H1 (cell line): ENCODE results near the gene GPR176. TPM values are rescaled to one million over a fixed set of nuclear protein-coding genes. Genes with fewer than 3 reads are reported as not detected.

Source experiments
- CTCF ChIA-PET: fragments of 300-600 bp; sonication (Branson Sonifier 250); formaldehyde crosslinking; loops from one replicate; lab custom pipeline; 2021; ENCODE audit not compliant: partially characterized antibody; lab: Charles Lee
- POLR2A ChIA-PET: fragments of 300-600 bp; sonication (Branson Sonifier 250); formaldehyde crosslinking; loops from one replicate; lab custom pipeline; 2021; ENCODE audit warnings: inconsistent platforms; ENCODE audit not compliant: partially characterized antibody; lab: Charles Lee
- DNase-seq, 2 experiments: peaks; one replicate each; pipeline versions ENCODE4 v3.0.0 to v3.0.0-alpha.2; 2010 to 2022; ENCODE audit warnings: low spot score in 2 of 2, low read depth in 1 of 2, mixed read lengths in 1 of 2
- FAIRE-seq: peaks from 2 replicates; lab custom pipeline; 2011; peaks lifted over from hg19 to GRCh38; lab: Jason Lieb, UNC
- H2AFZ ChIP-seq: 2 replicates; pipeline ENCODE4 v1.8.1; 2012; ENCODE audit warnings: low read length, inconsistent platforms
- H2AK5ac ChIP-seq: 2 replicates; pipeline ENCODE4 v1.6.1; 2013; ENCODE audit warnings: low read depth, low read length
- H2BK120ac ChIP-seq: replicated peaks from 2 replicates; pipeline ENCODE3; 2013; ENCODE audit warnings: low read depth, low read length, inconsistent platforms
- H2BK12ac ChIP-seq: 2 replicates; pipeline ENCODE4 v1.6.1; 2013; ENCODE audit warnings: low read depth, low read length
- H2BK15ac ChIP-seq: 2 replicates; pipeline ENCODE4 v1.6.1; 2013; ENCODE audit warnings: low read length
- H2BK20ac ChIP-seq: 2 replicates; pipeline ENCODE4 v1.6.1; 2013; ENCODE audit warnings: low read length
- H2BK5ac ChIP-seq: 2 replicates; pipeline ENCODE4 v1.6.1; 2013; ENCODE audit warnings: low read depth, low read length
- H3K14ac ChIP-seq: 2 replicates; pipeline ENCODE4 v1.6.1; 2013; ENCODE audit warnings: inconsistent platforms; ENCODE audit not compliant: insufficient read length
- H3K18ac ChIP-seq: 2 replicates; pipeline ENCODE4 v1.6.1; 2013; ENCODE audit warnings: low read length; ENCODE audit errors: extremely low read depth
- H3K23ac ChIP-seq: 2 replicates; pipeline ENCODE4 v1.6.1; 2013; ENCODE audit warnings: inconsistent platforms; ENCODE audit not compliant: insufficient read length
- H3K23me2 ChIP-seq: 2 replicates; pipeline ENCODE4 v1.6.1; 2013; ENCODE audit warnings: low read depth, low read length
- H3K27ac ChIP-seq: 2 replicates; pipeline ENCODE4 v1.6.1; 2011; ENCODE audit warnings: low read depth, low read length, inconsistent platforms
- H3K27me3 ChIP-seq, 4 experiments: replicated peaks in 1 of 4; 1 replicate in 1 of 4; 2 replicates in 3 of 4; pipeline versions ENCODE4 v1.6.1 to v1.8.1; 2011 to 2013; ENCODE audit warnings: low read length in 3 of 4, mild to moderate bottlenecking in 3 of 4, inconsistent platforms in 2 of 4, mixed read lengths in 2 of 4, moderate library complexity in 1 of 4; ENCODE audit not compliant: control insufficient read depth in 3 of 4, insufficient read depth in 3 of 4; ENCODE audit errors: extremely low read depth in 1 of 4
- H3K36me3 ChIP-seq, 4 experiments: 2 replicates each; pipeline versions ENCODE4 v1.6.1 to v1.8.1; 2011 to 2013; ENCODE audit warnings: mild to moderate bottlenecking in 4 of 4, low read length in 3 of 4, moderate library complexity in 2 of 4, control low read depth in 1 of 4, inconsistent platforms in 1 of 4; ENCODE audit not compliant: insufficient read depth in 4 of 4, control insufficient read depth in 2 of 4
- H3K4ac ChIP-seq: replicated peaks from 2 replicates; pipeline ENCODE3; 2013; ENCODE audit warnings: low read length, low read depth, mixed read lengths, inconsistent platforms; ENCODE audit not compliant: insufficient read length
- H3K4me1 ChIP-seq, 4 experiments: replicated peaks in 1 of 4; 1 replicate in 1 of 4; 2 replicates in 3 of 4; pipeline versions ENCODE4 v1.6.1 to v1.8.1; 2011 to 2013; ENCODE audit warnings: low read length in 3 of 4, inconsistent platforms in 2 of 4, mixed read lengths in 1 of 4; ENCODE audit not compliant: insufficient read depth in 4 of 4, control insufficient read depth in 3 of 4
- H3K4me2 ChIP-seq, 2 experiments: 2 replicates each; pipeline versions ENCODE4 v1.6.1 to v1.8.1; 2011 to 2013; ENCODE audit warnings: low read depth in 2 of 2, low read length in 2 of 2, control low read depth in 1 of 2, inconsistent platforms in 1 of 2, mild to moderate bottlenecking in 1 of 2; ENCODE audit not compliant: insufficient read depth in 1 of 2
- H3K4me3 ChIP-seq, 4 experiments: fragments of 200-600, 300-600 bp in 1 of 4; sonication (generic), shearing (Covaris generic), sonication (Bioruptor Twin) in 1 of 4; 2 replicates each; pipeline versions ENCODE4 v1.5.1 to v1.8.1; 2011 to 2016; ENCODE audit warnings: low read length in 4 of 4, low read depth in 3 of 4, control low read depth in 2 of 4, inconsistent platforms in 2 of 4, mild to moderate bottlenecking in 2 of 4, mixed read lengths in 1 of 4, moderate library complexity in 1 of 4; ENCODE audit not compliant: insufficient read depth in 2 of 4; ENCODE audit errors: extremely low read depth in 1 of 4
- H3K56ac ChIP-seq: replicated peaks from 2 replicates; pipeline ENCODE3; 2013; ENCODE audit warnings: low read depth, mild to moderate bottlenecking, mixed read lengths, low read length, inconsistent platforms; ENCODE audit not compliant: insufficient read length
- H3K79me1 ChIP-seq: 2 replicates; pipeline ENCODE4 v1.6.1; 2013; ENCODE audit warnings: low read depth, low read length, control low read depth
- H3K79me2 ChIP-seq, 2 experiments: 2 replicates each; pipeline versions ENCODE4 v1.6.1 to v1.8.1; 2012 to 2013; ENCODE audit warnings: low read length in 2 of 2, mild to moderate bottlenecking in 2 of 2, inconsistent platforms in 1 of 2; ENCODE audit not compliant: insufficient read depth in 2 of 2, control insufficient read depth in 1 of 2
- H3K9ac ChIP-seq, 4 experiments: replicated peaks in 1 of 4; 1 replicate in 1 of 4; 2 replicates in 3 of 4; pipeline versions ENCODE4 v1.6.1 to v1.8.1; 2011 to 2013; ENCODE audit warnings: low read depth in 3 of 4, low read length in 3 of 4, control low read depth in 2 of 4, mild to moderate bottlenecking in 2 of 4, moderate library complexity in 2 of 4, inconsistent platforms in 1 of 4; ENCODE audit errors: extremely low read depth in 1 of 4
- H3K9me3 ChIP-seq, 2 experiments: 2 replicates each; pipeline versions ENCODE4 v1.6.1 to v1.8.1; 2012 to 2013; ENCODE audit warnings: mild to moderate bottlenecking in 2 of 2, moderate library complexity in 2 of 2, control low read depth in 1 of 2, inconsistent platforms in 1 of 2, low read depth in 1 of 2, low read length in 1 of 2, mixed read lengths in 1 of 2; ENCODE audit not compliant: insufficient read depth in 2 of 2
- H4K20me1 ChIP-seq, 2 experiments: replicated peaks in 1 of 2; 2 replicates each; pipeline versions ENCODE3 to v1.8.1; 2011 to 2013; ENCODE audit warnings: inconsistent platforms in 2 of 2, low read length in 2 of 2, mild to moderate bottlenecking in 1 of 2; ENCODE audit not compliant: insufficient read depth in 2 of 2, control insufficient read depth in 1 of 2
- H4K5ac ChIP-seq: 2 replicates; pipeline ENCODE4 v1.6.1; 2013; ENCODE audit warnings: low read length, low read depth, mixed read lengths, inconsistent platforms; ENCODE audit not compliant: insufficient read length
- H4K8ac ChIP-seq: 2 replicates; pipeline ENCODE4 v1.8.0; 2013; ENCODE audit warnings: mild to moderate bottlenecking, moderate library complexity, low read length, inconsistent platforms; ENCODE audit not compliant: insufficient read depth; ENCODE audit errors: extremely low read depth
- H4K91ac ChIP-seq: replicated peaks from 2 replicates; pipeline ENCODE3; 2013; ENCODE audit warnings: low read length, mixed read lengths, inconsistent platforms; ENCODE audit not compliant: insufficient read length
- CHD2 ChIP-seq: IDR thresholded peaks from 2 replicates; pipeline ENCODE4 v1.6.1; 2012; ENCODE audit warnings: low read length, improper control_type of control experiment
- GABPA ChIP-seq: IDR thresholded peaks from 2 replicates; pipeline ENCODE4 v1.6.1; 2011; ENCODE audit warnings: mild to moderate bottlenecking, low read length, moderate library complexity, borderline replicate concordance; ENCODE audit not compliant: insufficient read depth
- POLR2AphosphoS5 ChIP-seq: IDR thresholded peaks from 2 replicates; pipeline ENCODE4 v1.6.1; 2011; ENCODE audit warnings: low read depth, low read length
- SP1 ChIP-seq: IDR thresholded peaks from 2 replicates; pipeline ENCODE4 v1.6.1; 2011; ENCODE audit warnings: low read depth, low read length
- TAF1 ChIP-seq: IDR thresholded peaks from 2 replicates; pipeline ENCODE4 v1.6.1; 2011; ENCODE audit warnings: mild to moderate bottlenecking, low read depth, low read length
- USF2 ChIP-seq: IDR thresholded peaks from 2 replicates; pipeline ENCODE4 v1.6.1; 2011; ENCODE audit warnings: low read length, improper control_type of control experiment
- WGBS, 2 experiments: shearing (Covaris generic) in 1 of 2; methylation state at CpG; one replicate each; pipeline versions ENCODE4 v1.1.6 to v1.1.7; 2013 to 2015; ENCODE audit warnings: low lambda C conversion rate in 2 of 2, mixed read lengths in 2 of 2, inconsistent platforms in 1 of 2, low coverage in 1 of 2, missing lambda C conversion rate in 1 of 2; ENCODE audit not compliant: insufficient replicate concordance in 2 of 2, insufficient coverage in 1 of 2, insufficient read length in 1 of 2; ENCODE audit errors: extremely low coverage in 1 of 2, missing lambda C conversion rate in 1 of 2; 5-methylcytosine and 5-hydroxymethylcytosine counted together
- polyA plus RNA-seq, 7 experiments: library from polyadenylated mRNA; depleted of rRNA in 3 of 7; stranded (reverse) in 5 of 7; unstranded in 2 of 7; fragments of >200 nt in 5 of 7; fragments of 200-250 nt in 2 of 7; gene quantifications; 1 replicate in 5 of 7; 2 replicates in 1 of 7; 4 replicates in 1 of 7; pipeline versions ENCODE4 v1.2.1 to v1.2.3, GENCODE V29; 2011 to 2013; ENCODE audit warnings: missing spikeins in 2 of 7, mixed read lengths in 2 of 7
- total RNA-seq: library from RNA; stranded (reverse); fragmentation: NEBNext Ultra II Directional; extraction: Animal tissue kit (Norgen Biotek cat#: 25700); gene quantifications from 2 replicates; pipeline ENCODE4 v1.2.1, GENCODE V29; 2021

GPR176 gene
- total and polyA plus RNA-seq, 2 of the 8 experiments (the other 6 are each of a cell fraction or from before 2014, with no cell fraction given): 190 to 281 TPM

GRCh38 chr15:39946862-39947261 lies 26.8 kb upstream of the GPR176 start:
- Histone ChIP-seq H2AK5ac (no peak overlapping the region), H3K4ac (no peak overlapping the region), H2BK15ac (no peak overlapping the region), H3K4me3 (no peak overlapping the region), H3K79me2 (no peaks in the 10 kb centered on the region), H3K23me2 (no peaks in the 10 kb centered on the region; the same call in 1 of the 2 replicates), H3K18ac (no peak overlapping the region), H3K9me3 (no peaks in the 10 kb centered on the region), H3K4me2 (no peak overlapping the region), H3K14ac (no peak overlapping the region), H3K23ac (no peak overlapping the region), H3K36me3 (peaks cover 15 to 79% (median 47%) of the 10 kb centered on the region in 4 experiments), H4K8ac (no peak overlapping the region), H4K5ac (no peak overlapping the region), H3K79me1 (0 out of 2 replicates have a peak, but pooled peaks cover 2% of the 10 kb centered on the region), H3K4me1 (peaks cover 0 to 5% (median 1%) of the 10 kb centered on the region in 4 experiments; a peak in 2 of 7 replicates), H2BK20ac (no peak overlapping the region), H2BK12ac (no peak overlapping the region), H2BK5ac (no peak overlapping the region), H3K27me3 (no peaks in the 10 kb centered on the region), H3K9ac (no peak overlapping the region), H2BK120ac (no peak overlapping the region), H2AFZ (no peak overlapping the region), H4K91ac (no peak overlapping the region), H4K20me1 (peaks cover 0 to 2% of the 10 kb centered on the region in 2 experiments), H3K27ac (no peak overlapping the region), H3K56ac (no peak overlapping the region)
- TF ChIP-seq USF2 (no peak), POLR2AphosphoS5 (no peak), TAF1 (no peak), SP1 (no peak), GABPA (no peak), CHD2 (no peak)
- ChIA-PET CTCF (interaction anchor here (2.8 kb wide), 1 partner anchor 11 kb away, joined by 10 read pairs; no protein-coding TSS in a partner anchor), POLR2A (interaction anchor here (2.3 kb wide), 1 partner anchor 12 kb away, joined by 7 read pairs; no protein-coding TSS in a partner anchor)
- DNase-seq: no peak
- FAIRE-seq: no peak
- 89% methylated on average over 3 of the region's 3 CpGs; no CpG with 5 or more reads in 1 of the 2 experiments for WGBS, 2 experiments
